Immature natural killer cell (primary cell): ENCODE data around the gene TBC1D5. TPM values are rescaled to one million over a fixed set of nuclear protein-coding genes. Genes with fewer than 3 reads are reported as not detected.
"Not testable (repeated sequence)": the region's sequence is repeated elsewhere in the genome, so short reads cannot be mapped to it uniquely, and the experiment has no call there.

Experiments used
- DNase-seq, 3 donors: peaks; one replicate each; pipeline ENCODE4 v3.0.0; 2022; ENCODE audit warnings: mixed read lengths in 1 of 3
- H3K27ac Mint-ChIP-seq, 6 donors: one replicate each; pipeline ENCODE4 v1.8.0; 2020; ENCODE audit warnings: mixed read lengths in 6 of 6, mild to moderate bottlenecking in 5 of 6, inconsistent platforms in 4 of 6, moderate library complexity in 3 of 6
- H3K27me3 Mint-ChIP-seq, 3 donors: one replicate each; pipeline ENCODE4 v1.8.0; 2020 to 2021; ENCODE audit warnings: low read depth in 3 of 3, mild to moderate bottlenecking in 3 of 3, mixed read lengths in 3 of 3, moderate library complexity in 3 of 3, inconsistent platforms in 1 of 3
- H3K36me3 Mint-ChIP-seq, 3 donors: one replicate each; pipeline ENCODE4 v1.8.0; 2020; ENCODE audit warnings: mixed read lengths in 3 of 3, inconsistent platforms in 2 of 3, mild to moderate bottlenecking in 2 of 3
- H3K4me1 Mint-ChIP-seq, 2 donors: one replicate each; pipeline ENCODE4 v1.8.0; 2020; ENCODE audit warnings: inconsistent platforms in 2 of 2, mild to moderate bottlenecking in 2 of 2, mixed read lengths in 2 of 2, moderate library complexity in 1 of 2
- H3K4me3 Mint-ChIP-seq, 5 donors: one replicate each; pipeline ENCODE4 v1.8.0; 2020; ENCODE audit warnings: mild to moderate bottlenecking in 5 of 5, mixed read lengths in 5 of 5, inconsistent platforms in 3 of 5, moderate library complexity in 3 of 5
- H3K9me3 Mint-ChIP-seq, 6 donors: one replicate each; pipeline ENCODE4 v1.8.0; 2020; ENCODE audit warnings: mild to moderate bottlenecking in 6 of 6, mixed read lengths in 6 of 6, inconsistent platforms in 4 of 6, moderate library complexity in 3 of 6
- polyA plus RNA-seq, 3 donors: library from polyadenylated mRNA; unstranded; fragments of 300-500 nt; fragmentation: Illumina TruSeq; gene quantifications; one replicate each; pipeline ENCODE4 v1.2.3, GENCODE V29; 2021

The TBC1D5 gene
- polyA plus RNA-seq, 3 donors from 2014 or later: 20.5 to 49.2 (median 25.8) TPM

- DNase-seq: no peak
- Mint-ChIP-seq H3K36me3 (peaks cover 0 to 11% (median 6%) of the 10 kb centered on the region in 3 donors), H3K9me3 (no peaks in the 10 kb centered on the region), H3K27me3 (peaks cover 0 to 2% (median 0%) of the 10 kb centered on the region in 3 donors), H3K27ac (no peak overlapping the region), H3K4me3 (no peak overlapping the region), H3K4me1 (no peaks in the 10 kb centered on the region)
These were observed 195.8 kb downstream of the TBC1D5 start for GRCh38 chr3:17546500-17547255.

GRCh38 chr3:17544632-17545031, 197.8 kb downstream of the TBC1D5 start:
- Mint-ChIP-seq H3K4me3 (no peak overlapping the region), H3K27me3 (peaks cover 0 to 2% (median 0%) of the 10 kb centered on the region in 3 donors), H3K9me3 (no peaks in the 10 kb centered on the region), H3K4me1 (no peaks in the 10 kb centered on the region), H3K27ac (no peak overlapping the region), H3K36me3 (peaks cover 0 to 19% (median 9%) of the 10 kb centered on the region in 3 donors)
- no peak for DNase-seq

GRCh38 chr3:17542591-17542990, 199.8 kb downstream of the TBC1D5 start:
- peaks cover 0 to 27% (median 9%) of the 10 kb centered on the region in 3 donors for H3K36me3 Mint-ChIP-seq
- H3K9me3 Mint-ChIP-seq: no peaks in the 10 kb centered on the region
- peaks cover 0 to 2% of the 10 kb centered on the region in 2 donors for H3K4me1 Mint-ChIP-seq
- peaks cover 0 to 2% (median 0%) of the 10 kb centered on the region in 3 donors for H3K27me3 Mint-ChIP-seq
- no peak for DNase-seq
- H3K4me3 Mint-ChIP-seq: no peak overlapping the region
- H3K27ac Mint-ChIP-seq: no peak overlapping the region

GRCh38 chr3:17539436-17539835, 203.0 kb downstream of the TBC1D5 start:
- H3K4me1 Mint-ChIP-seq: peaks cover 0 to 7% of the 10 kb centered on the region in 2 donors
- H3K9me3 Mint-ChIP-seq: no peaks in the 10 kb centered on the region
- DNase-seq: no peak
- H3K36me3 Mint-ChIP-seq: peaks cover 0 to 24% (median 9%) of the 10 kb centered on the region in 3 donors
- H3K4me3 Mint-ChIP-seq: no peak overlapping the region
- H3K27ac Mint-ChIP-seq: no peak overlapping the region
- no peaks in the 10 kb centered on the region for H3K27me3 Mint-ChIP-seq

GRCh38 chr3:17535274-17535673, 207.2 kb downstream of the TBC1D5 start:
- Mint-ChIP-seq H3K4me1 (peaks cover 0 to 7% of the 10 kb centered on the region in 2 donors), H3K4me3 (no peak overlapping the region), H3K27ac (no peak overlapping the region), H3K27me3 (no peaks in the 10 kb centered on the region), H3K36me3 (peaks cover 1 to 12% (median 6%) of the 10 kb centered on the region in 3 donors), H3K9me3 (peaks cover 0 to 4% (median under 1%) of the 10 kb centered on the region in 6 donors)
- no peak for DNase-seq

GRCh38 chr3:17532446-17532845, 210.0 kb downstream of the TBC1D5 start:
- H3K9me3 Mint-ChIP-seq, H3K27ac Mint-ChIP-seq, DNase-seq, H3K36me3 Mint-ChIP-seq, H3K4me1 Mint-ChIP-seq, H3K27me3 Mint-ChIP-seq, H3K4me3 Mint-ChIP-seq: not testable (repeated sequence)

GRCh38 chr3:17529677-17530076, 212.8 kb downstream of the TBC1D5 start:
- H3K4me1 Mint-ChIP-seq: peaks cover 1 to 5% of the 10 kb centered on the region in 2 donors

GRCh38 chr3:17518189-17519059, 224.0 kb downstream of the TBC1D5 start:
- no peak for DNase-seq
- Mint-ChIP-seq H3K4me1 (peaks cover 28 to 30% of the 10 kb centered on the region in 2 donors), H3K36me3 (peaks cover 0 to 10% (median 3%) of the 10 kb centered on the region in 3 donors), H3K9me3 (no peaks in the 10 kb centered on the region), H3K27me3 (peaks cover 0 to 1% (median 0%) of the 10 kb centered on the region in 3 donors), H3K4me3 (no peak overlapping the region), H3K27ac (no peak overlapping the region)

More at GRCh38 chr3:17529677-17530076, 212.8 kb downstream of the TBC1D5 start:
- Mint-ChIP-seq H3K27ac (no peak overlapping the region), H3K9me3 (peaks cover 0 to 4% (median under 1%) of the 10 kb centered on the region in 6 donors), H3K27me3 (no peaks in the 10 kb centered on the region), H3K4me3 (no peak overlapping the region), H3K36me3 (peaks cover 0 to 6% (median 4%) of the 10 kb centered on the region in 3 donors)
- DNase-seq: no peak

- H3K9me3 Mint-ChIP-seq: no peaks in the 10 kb centered on the region
- H3K27me3 Mint-ChIP-seq: peaks cover 0 to 5% (median 0%) of the 10 kb centered on the region in 3 donors
- DNase-seq: no peak
- no peak overlapping the region for H3K27ac Mint-ChIP-seq
- H3K4me1 Mint-ChIP-seq: peaks cover 30% of the 10 kb centered on the region in 2 donors
- no peak overlapping the region for H3K4me3 Mint-ChIP-seq
- H3K36me3 Mint-ChIP-seq: peaks cover 0 to 3% (median 0%) of the 10 kb centered on the region in 3 donors
These were observed 226.8 kb downstream of the TBC1D5 start for GRCh38 chr3:17515445-17516234.

- peaks cover 30% of the 10 kb centered on the region in 2 donors for H3K4me1 Mint-ChIP-seq
- peak overlapping the region in 1 of 5 donors; percentile 24 for H3K4me3 Mint-ChIP-seq
- peaks cover 0 to 3% (median 0%) of the 10 kb centered on the region in 3 donors for H3K36me3 Mint-ChIP-seq
- H3K27ac Mint-ChIP-seq: no peak overlapping the region
- H3K9me3 Mint-ChIP-seq: no peaks in the 10 kb centered on the region
- DNase-seq: peak in 2 of 3 donors; percentile 4 to 23
- H3K27me3 Mint-ChIP-seq: peaks cover 0 to 6% (median 0%) of the 10 kb centered on the region in 3 donors
These were observed 227.8 kb downstream of the TBC1D5 start for GRCh38 chr3:17514597-17514996.

- Mint-ChIP-seq H3K27ac (no peak overlapping the region), H3K9me3 (no peaks in the 10 kb centered on the region), H3K27me3 (peaks cover 0 to 6% (median 0%) of the 10 kb centered on the region in 3 donors), H3K4me1 (peaks cover 12 to 20% of the 10 kb centered on the region in 2 donors), H3K36me3 (no peaks in the 10 kb centered on the region), H3K4me3 (no peak overlapping the region)
- DNase-seq: no peak
These were observed 232.2 kb downstream of the TBC1D5 start for GRCh38 chr3:17510265-17510664.

- H3K9me3 Mint-ChIP-seq: peaks cover 0 to 1% (median 0%) of the 10 kb centered on the region in 6 donors
- no peak overlapping the region for H3K27ac Mint-ChIP-seq
- peaks cover 0 to under 1% of the 10 kb centered on the region in 2 donors for H3K4me1 Mint-ChIP-seq
- no peak overlapping the region for H3K4me3 Mint-ChIP-seq
- peaks cover 0 to 4% (median 0%) of the 10 kb centered on the region in 3 donors for H3K27me3 Mint-ChIP-seq
- H3K36me3 Mint-ChIP-seq: peaks cover 0 to 4% (median 0%) of the 10 kb centered on the region in 3 donors
- no peak for DNase-seq
These were observed 234.2 kb downstream of the TBC1D5 start for GRCh38 chr3:17508180-17508752.

GRCh38 chr3:17507480-17507879, 235.0 kb downstream of the TBC1D5 start:
- no peak for DNase-seq
- no peaks in the 10 kb centered on the region for H3K4me1 Mint-ChIP-seq
- peaks cover 0 to 1% (median 0%) of the 10 kb centered on the region in 6 donors for H3K9me3 Mint-ChIP-seq
- H3K36me3 Mint-ChIP-seq: peaks cover 0 to 4% (median 0%) of the 10 kb centered on the region in 3 donors
- H3K27ac Mint-ChIP-seq: no peak overlapping the region
- H3K4me3 Mint-ChIP-seq: no peak overlapping the region
- H3K27me3 Mint-ChIP-seq: peaks cover 0 to 2% (median 0%) of the 10 kb centered on the region in 3 donors
